K562 (cell line): Measurements from ENCODE around the gene PREP. TPM values are rescaled to one million over a fixed set of nuclear protein-coding genes. Genes with fewer than 3 reads are reported as not detected.

ENCODE experiments used
- ATAC-seq: fragments of 200-7000 bp; cut with Tn5 transposase; 3 replicates; pipeline ENCODE4 v1.9.1; 2020; ENCODE audit warnings: moderate library complexity
- BruUV-seq: library from RNA; stranded (reverse); fragments of 400-500 nt; replicated peaks from 2 replicates; lab custom pipeline; 2021; lab: Mats Ljungman, UMichigan
- CTCF ChIA-PET: fragments of 300-600 bp; formaldehyde crosslinking; extraction: SDS; loops from one replicate; lab custom pipeline; 2021; ENCODE audit warnings: low intra/inter-chr PET ratio; lab: Yijun Ruan, JAX
- POLR2A ChIA-PET: fragments of 300-600, 350-650 bp; sonication (Branson Sonifier 250); formaldehyde crosslinking; extraction: SDS; loops from one replicate; lab custom pipeline; 2021; ENCODE audit warnings: antibody characterized with exemption, inconsistent platforms; lab: Yijun Ruan, JAX
- DNase-seq, 4 experiments: peaks; one replicate each; pipeline versions ENCODE4 v3.0.0 to v3.0.0-alpha.2; 2011 to 2018; ENCODE audit warnings: low spot score in 3 of 4, mixed read lengths in 3 of 4; ENCODE audit errors: extremely low read depth in 1 of 4
- FAIRE-seq: peaks from 2 replicates; lab custom pipeline; 2011; peaks lifted over from hg19 to GRCh38; lab: Jason Lieb, UNC
- H2AFZ ChIP-seq: 2 replicates; pipeline ENCODE4 v1.6.0; 2011; ENCODE audit warnings: low read depth, low read length, control low read depth, inconsistent platforms
- H3K27ac ChIP-seq: fragments of 200-600 bp; 3 replicates; pipeline ENCODE4 v1.8.0; 2011; ENCODE audit warnings: low read depth, mild to moderate bottlenecking, control low read depth, inconsistent platforms, low read length, moderate library complexity, mixed read lengths; ENCODE audit errors: extremely low read depth
- H3K27me3 ChIP-seq, 2 experiments: fragments of 300-600 bp in 1 of 2; 2 replicates in 1 of 2; 3 replicates in 1 of 2; pipeline versions ENCODE4 v1.6.0 to v1.8.0; 2011; ENCODE audit warnings: inconsistent platforms in 2 of 2, low read length in 2 of 2, mild to moderate bottlenecking in 1 of 2, mixed read lengths in 1 of 2, moderate library complexity in 1 of 2; ENCODE audit not compliant: control insufficient read depth in 2 of 2, insufficient read depth in 2 of 2
- H3K36me3 ChIP-seq: fragments of 300-600 bp; 3 replicates; pipeline ENCODE4 v1.8.0; 2011; ENCODE audit warnings: mild to moderate bottlenecking, low read length, inconsistent platforms; ENCODE audit not compliant: control insufficient read depth, insufficient read depth
- H3K4me1 ChIP-seq, 2 experiments: fragments of 200-600 bp in 1 of 2; replicated peaks in 1 of 2; 2 replicates in 1 of 2; 3 replicates in 1 of 2; pipeline versions ENCODE4 v1.5.1 to v1.8.0; 2011; ENCODE audit warnings: inconsistent platforms in 2 of 2, low read length in 2 of 2, mild to moderate bottlenecking in 1 of 2, mixed read lengths in 1 of 2, moderate library complexity in 1 of 2; ENCODE audit not compliant: control insufficient read depth in 2 of 2, insufficient read depth in 2 of 2
- H3K4me2 ChIP-seq: 2 replicates; pipeline ENCODE4 v1.6.1; 2011; ENCODE audit warnings: low read length, control low read depth, inconsistent platforms, mixed read lengths; ENCODE audit not compliant: insufficient read depth
- H3K4me3 ChIP-seq: fragments of 200-600 bp; sonication (generic), shearing (Covaris generic); 2 replicates; pipeline ENCODE4 v1.5.1; 2016; ENCODE audit warnings: control low read depth, inconsistent platforms
- H3K79me2 ChIP-seq: fragments of 200-600 bp; 3 replicates; pipeline ENCODE4 v1.8.0; 2011; ENCODE audit warnings: low read length, inconsistent platforms; ENCODE audit not compliant: control insufficient read depth, insufficient read depth
- H3K9ac ChIP-seq, 2 experiments: 2 replicates each; pipeline versions ENCODE4 v1.6.0 to v1.6.1; 2011; ENCODE audit warnings: low read depth in 2 of 2, low read length in 2 of 2, control low read depth in 1 of 2, inconsistent platforms in 1 of 2, mild to moderate bottlenecking in 1 of 2, mixed read lengths in 1 of 2; ENCODE audit not compliant: insufficient read depth in 1 of 2
- H3K9me1 ChIP-seq: one replicate; pipeline ENCODE4 v1.6.0; 2011; ENCODE audit warnings: inconsistent platforms, mild to moderate bottlenecking, low read length, moderate library complexity; ENCODE audit not compliant: control insufficient read depth, insufficient read depth
- H3K9me3 ChIP-seq: replicated peaks from 2 replicates; pipeline ENCODE4 v1.5.1; 2011; ENCODE audit warnings: low read depth, low read length, inconsistent platforms; ENCODE audit not compliant: control insufficient read depth, insufficient read depth
- H4K20me1 ChIP-seq: replicated peaks from 2 replicates; pipeline ENCODE4 v1.6.1; 2011; ENCODE audit warnings: low read length, inconsistent platforms, mixed read lengths; ENCODE audit not compliant: control insufficient read depth, insufficient read depth
- GTF2F1 ChIP-seq: IDR thresholded peaks from 2 replicates; pipeline ENCODE4 v1.6.1; 2011; ENCODE audit warnings: low read depth, low read length, improper control_type of control experiment
- HMG20A ChIP-seq: fragments of 450-650 bp; formaldehyde crosslinking; conservative IDR thresholded peaks from 2 replicates; pipeline ENCODE4 v1.4.0; 2020; ENCODE audit warnings: mild to moderate bottlenecking, mixed read lengths
- L3MBTL2 ChIP-seq: fragments of 450-650 bp; IDR thresholded peaks from 2 replicates; pipeline ENCODE4 v1.6.1; 2016; ENCODE audit warnings: mild to moderate bottlenecking, moderate library complexity
- NFYB ChIP-seq: IDR thresholded peaks from 2 replicates; pipeline ENCODE4 v1.6.1; 2011; ENCODE audit warnings: mild to moderate bottlenecking, moderate library complexity; ENCODE audit not compliant: insufficient read length; ENCODE audit errors: extremely low read depth
- ZNF184 ChIP-seq: sonication (generic); formaldehyde crosslinking; IDR thresholded peaks from 2 replicates; pipeline ENCODE4 v1.5.0; 2020; ENCODE audit warnings: missing genetic modification reagents
- ZNF431 ChIP-seq: sonication (generic); formaldehyde crosslinking; IDR thresholded peaks from 2 replicates; pipeline ENCODE4 v1.8.0; 2022; ENCODE audit warnings: mild to moderate bottlenecking, missing genetic modification reagents
- WGBS: fragments of 100-300 bp; shearing (Covaris generic); methylation state at CpG from one replicate; pipeline ENCODE4 v1.1.6; 2016; ENCODE audit warnings: low coverage, mixed read lengths; ENCODE audit not compliant: insufficient coverage; ENCODE audit errors: missing lambda C conversion rate; 5-methylcytosine and 5-hydroxymethylcytosine counted together
- in situ Hi-C: fragments of 300-500 bp; cut with MboI; formaldehyde crosslinking; loops from 4 replicates; pipeline ENCODE4 v1.15.0; 2018; ENCODE audit warnings: inconsistent platforms, mixed read lengths
- intact Hi-C: fragments of 100-400 bp; cut with micrococcal nuclease; formaldehyde crosslinking; loops from 2 replicates; pipeline ENCODE4 v1.14.2; 2022
- polyA plus RNA-seq, 8 experiments: library from polyadenylated mRNA; depleted of rRNA in 4 of 8; stranded (reverse) in 5 of 8; unstranded in 3 of 8; fragments of >200 nt; fragmentation: Nextera tagmentation in 2 of 8; fragmentation: Illumina TruSeq in 1 of 8; extraction: Ambion mirVana in 2 of 8; extraction: Trizol in 1 of 8; gene quantifications; 2 replicates each; pipeline versions ENCODE4 v1.2.1 to v1.2.3, GENCODE V29; 2011 to 2014; ENCODE audit warnings: inconsistent platforms in 1 of 8, missing spikeins in 1 of 8
- total RNA-seq, 7 experiments: library from RNA; depleted of rRNA in 6 of 7; stranded (reverse); fragments of >200 nt in 6 of 7; fragmentation: Illumina TruSeq in 2 of 7; extraction: Trizol in 2 of 7; gene quantifications; 2 replicates each; pipeline versions ENCODE4 v1.2.1 to v1.2.3, GENCODE V29; 2011 to 2021; ENCODE audit warnings: low replicate concordance in 1 of 7

Gene PREP
- total and polyA plus RNA-seq, 9 of the 15 experiments (the other 6 are each of a cell fraction or from before 2014, with no cell fraction given), result 14.1 to 60.8 (median 28.3) TPM

- DNase-seq (no peak), FAIRE-seq (no peak), ATAC-seq (no peak)
- no peaks in the 10 kb centered on the region for H3K9me3 ChIP-seq
- peaks cover 7% of the 10 kb centered on the region for H3K9me1 ChIP-seq
- H3K27ac ChIP-seq, result no peak overlapping the region
- POLR2A ChIA-PET, result interaction anchor here (0.8 to 1.8 kb wide), 3 partner anchors 9 to 22 kb away, joined by 3 to 7 read pairs (median 4); partner anchors contain the start of gene PREP
- 0 out of 2 replicates have a peak, but pooled peaks cover 11% of the 10 kb centered on the region for H4K20me1 ChIP-seq
- no peak overlapping the region for H3K4me2 ChIP-seq
- in situ Hi-C loops, result no loop called here
- no peak overlapping the region for H2AFZ ChIP-seq
- H3K36me3 ChIP-seq, result peaks cover 45% of the 10 kb centered on the region
- H3K27me3 ChIP-seq, result no peaks in the 10 kb centered on the region
- 63% methylated on average over 2 of the region's 2 CpGs for WGBS
- H3K79me2 ChIP-seq, result peaks cover 68% of the 10 kb centered on the region
- H3K9ac ChIP-seq, result no peak overlapping the region
- CTCF ChIA-PET, result no interaction called here
- no TSS peak for BruUV-seq
- no peak overlapping the region for H3K4me3 ChIP-seq
- peaks cover 8 to 15% of the 10 kb centered on the region in 2 experiments; a peak in 3 of 5 replicates for H3K4me1 ChIP-seq
- intact Hi-C loops, result no loop called here
- no peak for TF ChIP-seq ZNF431 (CRISPR knock-in tag)
- no peak for TF ChIP-seq L3MBTL2
- no peak for TF ChIP-seq ZNF184
Observed at GRCh38 chr6:105380634-105381033, 22.2 kb downstream of the PREP start.

GRCh38 chr6:105375797-105376196, 27.1 kb downstream of the PREP start:
- in situ Hi-C loops, result no loop called here
- CTCF ChIA-PET, result no interaction called here

More at GRCh38 chr6:105375797-105376196, 27.1 kb downstream of the PREP start:
- H4K20me1 ChIP-seq, result no peaks in the 10 kb centered on the region
- peaks cover 28% of the 10 kb centered on the region for H3K79me2 ChIP-seq
- POLR2A ChIA-PET, result interaction anchor here (1.0 kb wide), 1 partner anchor 61 kb away, joined by 3 read pairs; no protein-coding TSS in a partner anchor
- no peaks in the 10 kb centered on the region for H3K9me3 ChIP-seq
- H2AFZ ChIP-seq, result no peak overlapping the region
- intact Hi-C loops, result no loop called here
- no peaks in the 10 kb centered on the region for H3K27me3 ChIP-seq
- TF ChIP-seq GTF2F1, result no peak
- TF ChIP-seq NFYB, result no peak
- no peak for TF ChIP-seq HMG20A (CRISPR knock-in tag)
- TF ChIP-seq, all 486 proteins: peak for 0
- Histone ChIP-seq H3K4me2 (no peak overlapping the region), H3K36me3 (peaks cover 74% of the 10 kb centered on the region), H3K9ac (no peak overlapping the region), H3K27ac (no peak overlapping the region), H3K9me1 (no peaks in the 10 kb centered on the region), H3K4me1 (no peaks in the 10 kb centered on the region; a peak in 2 of 5 replicates), H3K4me3 (no peak overlapping the region)
- WGBS, result 94% methylated on average over 3 of the region's 3 CpGs
- FAIRE-seq (no peak), DNase-seq (no peak), ATAC-seq (no peak)
- no TSS peak for BruUV-seq
